GM21825 (cell line): ENCODE measurements around the gene LARP6.
"Not testable (repeated sequence)": the region's sequence is repeated elsewhere in the genome, so short reads cannot be mapped to it uniquely, and the experiment has no call there.

Source experiments
- ATAC-seq: cut with Tn5 transposase; IDR thresholded peaks from one replicate; pipeline ENCODE4 v1.9.1; 2021; ENCODE audit warnings: mild to moderate bottlenecking, moderate library complexity; ENCODE audit not compliant: unreplicated experiment

The LARP6 gene

GRCh38 chr15:70831094-70831911 is 22.7 kb downstream of the LARP6 start:
- ATAC-seq = no peak

GRCh38 chr15:70830615-70831014 is 23.3 kb downstream of the LARP6 start:
- ATAC-seq = no peak

- ATAC-seq = no peak
These were observed 24.4 kb downstream of the LARP6 start for GRCh38 chr15:70829371-70830166.

GRCh38 chr15:70827721-70828120 is 26.2 kb downstream of the LARP6 start:
- no peak for ATAC-seq

GRCh38 chr15:70826634-70827033 is 27.3 kb downstream of the LARP6 start:
- ATAC-seq = no peak

GRCh38 chr15:70825841-70826240 is 28.1 kb downstream of the LARP6 start:
- ATAC-seq = no peak

GRCh38 chr15:70823196-70823595 is 30.8 kb downstream of the LARP6 start:
- ATAC-seq = no peak

- ATAC-seq = no peak
These were observed 33.7 kb downstream of the LARP6 start for GRCh38 chr15:70820214-70820613.

GRCh38 chr15:70818580-70818979 is 35.4 kb downstream of the LARP6 start:
- ATAC-seq = no peak

GRCh38 chr15:70817266-70817665 is 36.7 kb downstream of the LARP6 start:
- no peak for ATAC-seq

- no peak for ATAC-seq
These were observed 38.4 kb downstream of the LARP6 start for GRCh38 chr15:70815604-70816003.

- ATAC-seq = not testable (repeated sequence)
These were observed 38.9 kb downstream of the LARP6 start for GRCh38 chr15:70815011-70815410.

GRCh38 chr15:70812827-70813364 is 41.1 kb downstream of the LARP6 start:
- ATAC-seq = no peak

GRCh38 chr15:70810916-70811578 is 42.9 kb downstream of the LARP6 start:
- no peak for ATAC-seq

GRCh38 chr15:70806992-70807712 is 46.8 kb downstream of the LARP6 start:
- ATAC-seq = no peak

- not testable (repeated sequence) for ATAC-seq
These were observed 49.6 kb downstream of the LARP6 start for GRCh38 chr15:70804388-70804787.

GRCh38 chr15:70802629-70803028 is 51.3 kb downstream of the LARP6 start:
- ATAC-seq = no peak

GRCh38 chr15:70801109-70801508 is 52.8 kb downstream of the LARP6 start:
- ATAC-seq = no peak

- no peak for ATAC-seq
These were observed 54.1 kb downstream of the LARP6 start for GRCh38 chr15:70799667-70800450.

- no peak for ATAC-seq
These were observed 56.5 kb downstream of the LARP6 start for GRCh38 chr15:70797464-70797863.
